LNCAP (cell line): Measurements from ENCODE around the gene PRR36.

ENCODE experiments used
- CTCF ChIP-seq: fragments of 450-650 bp; IDR thresholded peaks from 2 replicates; pipeline ENCODE4 v1.5.1; 2017; ENCODE audit warnings: mild to moderate bottlenecking

Gene PRR36

GRCh38 chr19:7874076-7874896 lies at the start of gene PRR36:
Gene PRR36, minus strand, starts transcription at chr19:7874390. Its CDS starts 701 bp downstream, at chr19:7873689.
- no peak for TF ChIP-seq CTCF

- no peak for TF ChIP-seq CTCF
These were observed 49.4 kb upstream of the PRR36 start for GRCh38 chr19:7923295-7924191.

DNA sequence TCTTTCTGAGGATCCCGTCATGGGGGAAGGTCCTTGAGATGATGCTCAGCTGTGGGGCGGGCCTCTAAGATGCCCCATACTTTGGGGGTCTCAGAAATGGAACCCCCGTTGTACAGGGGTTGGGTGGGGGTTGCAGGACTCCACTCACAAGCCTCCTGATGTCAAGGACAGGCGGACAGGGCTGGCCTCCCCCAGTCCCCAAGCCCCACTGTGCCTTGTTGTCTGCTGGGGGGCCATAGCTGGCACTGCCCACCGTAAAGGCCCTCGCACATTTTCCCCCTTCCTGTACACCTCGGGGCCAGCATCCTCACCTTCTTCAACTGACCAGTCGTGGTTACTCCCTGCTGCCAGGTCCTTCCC lies 48.6 kb upstream of the PRR36 start:
- TF ChIP-seq CTCF = no peak

DNA sequence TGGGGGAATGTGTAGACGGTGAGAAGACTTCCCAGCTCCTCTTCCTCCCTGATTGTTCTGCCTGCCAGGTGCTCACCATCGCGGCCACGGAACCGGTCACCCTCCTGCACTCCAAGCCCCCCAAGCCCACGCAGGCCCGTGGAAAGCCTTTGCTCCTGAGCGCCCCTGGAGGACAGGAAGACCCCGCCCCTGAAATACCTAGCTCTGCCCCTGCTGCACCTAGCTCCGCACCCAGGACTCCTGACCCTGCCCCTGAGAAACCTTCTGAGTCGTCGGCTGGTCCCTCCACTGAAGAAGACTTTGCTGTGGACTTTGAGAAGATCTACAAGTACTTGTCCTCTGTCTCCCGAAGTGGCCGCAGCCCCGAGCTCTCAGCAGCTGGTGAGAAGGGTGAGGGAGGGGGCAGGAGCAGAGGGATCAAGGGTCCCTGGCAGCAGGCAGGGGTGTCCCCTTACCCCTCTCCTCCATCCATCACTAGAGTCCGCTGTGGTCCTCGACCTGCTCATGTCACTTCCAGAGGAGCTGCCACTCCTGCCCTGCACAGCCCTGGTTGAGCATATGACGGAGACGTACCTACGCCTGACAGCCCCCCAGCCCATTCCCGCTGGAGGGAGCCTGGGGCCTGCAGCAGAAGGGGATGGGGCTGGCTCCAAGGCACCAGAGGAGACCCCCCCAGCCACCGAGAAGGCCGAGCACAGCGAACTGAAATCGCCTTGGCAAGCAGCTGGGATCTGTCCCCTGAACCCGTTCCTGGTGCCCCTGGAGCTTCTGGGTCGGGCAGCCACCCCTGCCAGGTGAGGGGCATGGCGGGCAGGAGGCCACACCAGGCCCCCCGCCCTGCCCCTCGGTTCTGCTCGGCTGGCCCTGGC lies 48.0 kb upstream of the PRR36 start:
- TF ChIP-seq CTCF = no peak

DNA sequence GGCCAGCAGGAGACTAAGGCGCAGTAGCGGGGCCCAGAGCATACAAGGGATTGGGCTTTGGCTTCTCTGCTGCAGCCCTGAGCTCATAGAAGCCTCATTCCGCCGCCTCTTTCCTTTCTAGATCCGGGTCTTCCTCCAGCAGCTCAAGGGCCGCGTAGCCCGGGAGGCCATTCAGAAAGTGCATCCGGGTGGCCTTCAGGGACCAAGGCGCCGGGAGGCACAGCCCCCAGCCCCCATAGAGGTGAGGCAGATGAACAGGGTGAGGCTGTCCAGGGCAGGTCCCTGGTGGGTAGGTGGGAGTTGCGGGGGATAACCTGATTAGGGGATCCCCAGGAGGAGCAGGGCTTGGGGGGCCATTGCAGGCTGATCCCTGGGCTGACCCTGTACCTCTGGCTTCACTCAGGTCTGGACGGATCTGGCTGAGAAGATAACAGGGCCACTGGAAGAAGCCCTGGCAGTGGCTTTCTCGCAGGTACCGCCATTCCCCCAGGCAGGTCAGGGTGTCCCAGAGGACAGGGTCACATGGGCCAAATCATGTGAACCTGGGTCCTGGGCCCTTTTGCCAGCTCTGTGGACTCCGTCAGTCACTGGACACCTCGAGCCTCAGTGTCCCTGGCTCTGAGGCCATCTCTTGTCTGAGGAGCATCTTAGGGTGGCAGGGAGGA lies 47.2 kb upstream of the PRR36 start:
- no peak for TF ChIP-seq CTCF

GRCh38 chr19:7920519-7921301 lies 46.5 kb upstream of the PRR36 start:
- no peak for TF ChIP-seq CTCF
